GM11168 (cell line): ENCODE data around the gene ADAT2.
"Not testable (repeated sequence)": the region's sequence is repeated elsewhere in the genome, so short reads cannot be mapped to it uniquely, and the experiment has no call there.

Experiments used
- in situ Hi-C: fragments of 300-500 bp; cut with MboI; formaldehyde crosslinking; loops from one replicate; pipeline ENCODE4 v1.12.0; 2022; ENCODE audit warnings: low sequenced_read_pairs; ENCODE audit not compliant: unreplicated experiment

ADAT2 gene

DNA sequence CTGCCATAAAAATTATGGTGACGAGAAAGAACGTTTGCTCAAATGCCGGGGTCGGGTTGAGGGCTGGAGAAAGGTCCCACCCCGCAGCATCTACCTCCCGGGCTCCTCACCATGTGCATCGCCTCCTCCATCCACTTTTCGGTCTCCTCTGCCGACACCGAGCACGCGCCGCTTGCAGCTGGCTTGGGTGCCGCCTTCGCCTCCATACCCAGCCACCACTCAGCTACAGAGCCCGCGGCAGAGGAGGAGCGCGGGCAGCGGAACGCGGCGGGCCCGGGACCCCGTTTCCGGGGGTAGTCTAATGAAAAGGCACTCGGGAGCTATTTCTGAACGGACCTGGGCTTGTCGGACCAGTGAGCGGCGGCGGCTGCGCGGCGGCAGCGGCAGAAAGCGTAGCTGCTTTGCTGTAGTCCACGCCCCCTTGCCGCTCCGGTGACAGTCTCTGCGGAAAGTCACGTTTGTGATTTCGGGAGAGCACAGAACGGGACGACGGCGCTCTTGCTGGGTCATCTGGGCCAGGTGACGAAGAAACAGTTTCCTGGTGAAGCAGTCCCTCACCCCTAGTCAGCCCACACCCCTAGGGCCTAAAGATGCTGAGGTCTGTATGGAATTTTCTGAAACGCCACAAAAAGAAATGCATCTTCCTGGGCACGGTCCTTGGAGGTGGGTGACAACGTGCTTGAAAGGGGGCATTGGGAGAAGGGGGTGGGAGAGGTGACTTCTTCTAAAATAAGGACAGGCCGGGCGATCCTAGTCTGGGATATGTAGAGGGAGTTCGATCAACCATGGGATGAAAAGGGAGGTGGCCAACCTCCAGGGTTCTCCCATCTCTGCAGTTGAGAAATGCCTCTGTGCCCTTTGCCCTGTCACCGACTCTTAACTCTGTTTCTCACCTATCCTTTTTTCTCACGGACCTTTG, at the start of gene ADAT2, which contains the start of gene PEX3:
ADAT2 (minus strand) TSS at position 243 of the 919 bp plus-strand sequence; CDS start at position 206, 37 bp downstream.
PEX3 (plus strand) TSS at position 353 of the 919 bp plus-strand sequence; CDS start at position 591, 238 bp downstream.
- in situ Hi-C loops = no loop called here

DNA sequence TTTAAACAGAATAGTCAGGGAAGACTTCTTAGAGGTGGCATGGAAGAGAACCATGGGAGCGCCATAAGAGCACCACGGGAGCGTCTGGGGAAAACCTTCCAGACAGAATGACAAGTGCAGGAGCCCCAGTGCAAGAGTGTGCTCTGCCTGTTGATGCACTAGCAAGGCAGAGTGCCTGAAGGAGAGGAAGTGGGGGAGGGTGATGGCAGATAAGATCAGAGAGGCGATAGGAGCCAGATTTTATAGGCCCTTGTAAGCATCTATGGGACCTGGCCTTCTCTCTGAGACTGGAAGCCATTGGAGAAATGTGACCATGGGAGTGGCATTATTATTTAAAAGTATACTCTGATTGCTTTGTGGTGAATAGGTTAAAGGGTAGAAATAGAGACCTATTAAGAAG, 47.9 kb upstream of the ADAT2 start:
- in situ Hi-C loops = no loop called here

- in situ Hi-C loops = no loop called here
Observed at GRCh38 chr6:143496974-143497373, 46.5 kb upstream of the ADAT2 start.

GRCh38 chr6:143490775-143491174, 40.3 kb upstream of the ADAT2 start:
- in situ Hi-C loops = no loop called here

DNA sequence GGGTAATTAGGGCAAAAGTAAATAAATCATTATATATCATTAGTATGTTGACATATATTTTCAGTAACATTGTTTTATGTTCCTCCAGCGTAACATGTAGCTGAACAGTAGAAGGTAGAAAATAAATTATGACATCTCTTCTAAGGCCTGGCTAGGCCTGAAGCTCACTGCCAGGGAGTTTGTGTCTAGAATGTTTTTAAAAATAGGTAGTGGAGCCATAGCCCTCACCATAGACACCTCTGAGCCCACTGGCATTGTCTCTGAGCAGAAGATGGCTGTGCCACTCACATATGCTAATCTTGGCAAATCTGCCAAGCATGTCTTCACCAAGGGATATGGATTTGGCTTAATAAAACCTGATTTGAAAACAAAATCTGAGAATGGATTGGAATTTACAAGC, 39.7 kb upstream of the ADAT2 start:
- in situ Hi-C loops = no loop called here

- in situ Hi-C loops = no loop called here
Observed at GRCh38 chr6:143486752-143487151, 36.3 kb upstream of the ADAT2 start.

DNA sequence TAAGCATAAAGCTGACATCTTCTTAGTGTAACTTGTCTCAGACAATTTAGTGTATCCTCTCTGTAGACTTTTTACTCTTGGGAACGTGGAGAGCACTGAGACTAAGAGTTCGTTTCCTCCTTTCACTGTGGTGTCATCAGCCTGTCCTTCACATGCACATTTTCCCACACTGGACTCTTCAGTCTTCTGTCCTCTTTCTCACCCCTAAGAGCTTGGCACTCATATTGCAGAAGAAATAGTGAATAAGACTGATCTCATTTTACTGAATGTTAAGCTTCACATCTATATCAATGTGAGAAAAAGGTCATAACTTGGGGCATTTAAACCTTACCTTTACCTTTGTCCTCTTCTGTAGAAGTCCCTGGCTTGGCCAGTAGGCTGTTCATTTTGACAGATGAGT, 35.5 kb upstream of the ADAT2 start:
- in situ Hi-C loops = no loop called here

GRCh38 chr6:143482593-143482992, 32.1 kb upstream of the ADAT2 start:
- in situ Hi-C loops = no loop called here

- in situ Hi-C loops = no loop called here
Observed at GRCh38 chr6:143478479-143479062, 28.1 kb upstream of the ADAT2 start.

GRCh38 chr6:143476545-143476944, 26.1 kb upstream of the ADAT2 start:
- in situ Hi-C loops = no loop called here

- in situ Hi-C loops = no loop called here
Observed at GRCh38 chr6:143471822-143472221, 21.3 kb upstream of the ADAT2 start.

- in situ Hi-C loops = not testable (repeated sequence)
Observed at GRCh38 chr6:143468823-143469222, 18.3 kb upstream of the ADAT2 start.

- in situ Hi-C loops = no loop called here
Observed at GRCh38 chr6:143468026-143468425, 17.5 kb upstream of the ADAT2 start.

GRCh38 chr6:143465546-143465945, 15.1 kb upstream of the ADAT2 start:
- in situ Hi-C loops = no loop called here

- in situ Hi-C loops = no loop called here
Observed at GRCh38 chr6:143457563-143458359, 7.3 kb upstream of the ADAT2 start.

GRCh38 chr6:143451531-143451930, 1.0 kb upstream of the ADAT2 start:
- in situ Hi-C loops = no loop called here

DNA sequence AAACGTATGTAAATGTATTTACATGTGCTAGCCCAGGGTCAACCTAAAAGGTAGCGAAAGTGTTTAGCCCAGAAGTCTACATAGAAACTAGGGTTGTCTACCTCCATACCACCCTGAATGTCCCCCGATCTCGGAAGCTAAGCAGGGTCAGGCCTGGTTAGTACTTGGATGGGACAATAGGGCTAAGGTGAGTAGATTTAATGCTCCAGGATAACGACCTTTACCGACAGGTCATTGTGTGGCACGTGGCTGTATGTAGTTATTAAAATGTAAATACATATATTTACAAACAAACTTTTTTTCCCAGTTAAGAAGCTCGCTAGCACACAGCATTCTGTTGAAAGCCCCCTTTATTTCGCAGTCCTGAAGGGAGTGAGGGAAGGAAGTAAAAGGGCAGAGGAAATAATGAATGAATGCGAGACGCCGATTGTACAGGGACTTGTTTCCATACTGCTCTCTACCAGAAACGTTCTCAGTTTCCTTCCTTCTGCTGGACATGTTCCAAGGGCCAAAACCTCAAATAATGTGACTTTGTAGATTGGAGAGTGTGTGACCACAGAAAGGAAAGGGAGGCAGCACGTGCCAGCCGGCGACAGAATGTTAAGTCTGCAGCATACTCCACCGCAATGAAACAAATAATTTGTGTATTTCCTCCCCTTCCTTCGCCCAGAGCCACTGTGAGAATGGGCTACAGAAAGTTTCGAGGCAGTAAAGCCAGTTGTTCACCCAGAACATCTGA, 612 bp downstream of the ADAT2 start:
- in situ Hi-C loops = no loop called here

DNA sequence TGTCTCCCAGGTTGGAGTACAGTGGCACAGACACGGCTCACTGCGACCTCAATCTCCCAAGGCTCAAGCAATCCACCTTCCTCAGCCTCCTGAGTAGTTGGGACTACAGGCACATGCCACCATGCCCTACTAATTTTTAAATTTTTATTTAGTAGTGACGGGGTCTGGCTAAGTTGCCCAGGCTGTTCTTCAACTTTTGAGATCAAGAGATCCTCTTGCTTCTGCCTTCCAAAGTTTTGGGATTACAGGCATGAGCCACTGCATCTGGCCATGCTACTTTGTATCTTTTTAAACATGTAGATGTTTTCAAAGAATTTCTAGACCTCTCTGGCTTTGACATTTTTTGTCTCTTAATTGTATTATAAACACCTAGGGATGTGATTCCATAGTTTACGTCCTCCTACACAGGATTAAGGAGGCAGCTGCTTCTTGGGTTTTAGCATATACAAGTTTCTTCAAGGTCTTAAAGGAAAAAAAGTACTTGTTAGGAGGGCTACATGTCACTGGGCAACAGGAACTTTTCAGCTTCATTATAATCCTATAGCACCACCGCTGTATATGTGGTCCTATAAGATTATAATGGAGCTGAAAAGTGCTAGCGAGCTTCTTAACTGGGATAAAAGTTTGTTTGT, 1.3 kb downstream of the ADAT2 start:
- in situ Hi-C loops = no loop called here

- in situ Hi-C loops = not testable (repeated sequence)
Observed at GRCh38 chr6:143447865-143448264, 2.6 kb downstream of the ADAT2 start.

DNA sequence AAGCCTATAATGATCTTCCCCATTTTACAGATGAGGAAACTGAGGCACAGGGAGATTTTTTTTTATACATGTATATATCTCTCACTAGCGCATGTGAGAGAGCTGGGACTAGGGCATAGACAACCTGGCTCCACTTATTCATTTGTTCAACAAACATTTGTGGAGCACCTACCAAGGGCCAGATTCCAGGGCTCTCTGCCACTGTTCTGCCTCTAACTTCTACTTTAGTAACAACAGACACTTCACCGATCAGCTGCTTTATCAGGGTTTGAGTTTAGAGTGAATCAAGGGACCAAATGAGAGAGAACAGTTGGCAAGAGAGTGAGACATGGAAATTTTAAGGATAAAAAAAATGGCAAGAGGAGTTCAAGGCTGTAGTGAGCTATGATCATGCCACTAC, 7.4 kb downstream of the ADAT2 start:
- in situ Hi-C loops = no loop called here
